Colonic mucosa (tissue), 4 donors: ENCODE measurements around the gene ROBO1. TPM values are rescaled to one million over a fixed set of nuclear protein-coding genes. Genes with fewer than 3 reads are reported as not detected.

Source experiments
- DNase-seq: peaks from one replicate; pipeline ENCODE4 v3.0.0-alpha.2; 2020
- H3K27ac ChIP-seq: fragments of 200-600 bp; one replicate; pipeline ENCODE4 v1.8.0; 2021
- H3K27me3 ChIP-seq: fragments of 200-600 bp; one replicate; pipeline ENCODE4 v1.8.0; 2021
- H3K36me3 ChIP-seq: fragments of 200-600 bp; one replicate; pipeline ENCODE4 v1.8.0; 2021
- H3K4me1 ChIP-seq: fragments of 200-600 bp; one replicate; pipeline ENCODE4 v1.8.0; 2021; ENCODE audit warnings: mild to moderate bottlenecking
- H3K4me3 ChIP-seq: fragments of 200-600 bp; one replicate; pipeline ENCODE4 v1.8.0; 2021
- H3K9ac ChIP-seq, 2 donors: one replicate each; pipeline ENCODE4 v1.7.0; 2013; ENCODE audit warnings: control low read depth in 2 of 2, low read depth in 2 of 2, low read length in 2 of 2
- H3K9me3 ChIP-seq: fragments of 200-600 bp; one replicate; pipeline ENCODE4 v1.8.0; 2021
- CTCF ChIP-seq: fragments of 200-600 bp; IDR thresholded peaks from one replicate; pipeline ENCODE4 v1.8.0; 2022; ENCODE audit warnings: antibody characterized with exemption, mild to moderate bottlenecking
- intact Hi-C: fragments of 100-400 bp; cut with DNase I; formaldehyde crosslinking; loops from one replicate; pipeline ENCODE4 v1.14.1; 2022
- total RNA-seq, 2 donors: library from RNA; stranded (reverse); fragmentation: NEBNext Ultra II Directional in 1 of 2; extraction: Animal tissue kit (Norgen Biotek cat#: 25700) in 1 of 2; gene quantifications; one replicate each; pipeline ENCODE4 v1.2.1, GENCODE V29; 2021
- donor health status: healthy.
- donor health status: DM: no; HTN: no; CAD: no.
- donor health status: DM: no; HTN: no; CAD: no.

ROBO1 gene
- total RNA-seq: 1 to 10 TPM; 8.1 to 9.4 TPM

DNA sequence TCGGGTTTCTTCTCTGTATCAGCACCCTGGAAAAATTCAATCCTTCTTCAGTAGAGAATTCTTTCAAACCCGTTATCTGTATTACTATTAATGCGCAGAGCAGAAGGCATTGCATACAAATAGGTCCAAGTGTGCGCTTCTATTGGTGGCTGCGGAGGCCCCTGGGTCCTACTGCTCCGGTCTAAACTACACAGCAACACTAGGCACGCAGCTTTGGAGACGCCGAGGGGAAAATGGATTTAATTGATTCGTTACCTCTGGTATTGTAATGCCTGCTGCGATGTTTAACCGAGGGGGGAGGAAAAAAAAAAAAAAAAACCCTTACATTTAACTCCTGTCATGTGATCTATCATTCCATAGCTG, at the start of gene ROBO1:
Gene ROBO1 (minus strand): TSS at position 94 of the 363 bp plus-strand sequence.
- TF ChIP-seq CTCF: no peak
- Histone ChIP-seq H3K4me1 (no peaks in the 10 kb centered on the region), H3K9ac (no peak within 1 kb of the TSS), H3K36me3 (no peaks in the 10 kb centered on the region), H3K9me3 (no peaks in the 10 kb centered on the region), H3K27me3 (no peaks in the 10 kb centered on the region), H3K27ac (no peak within 1 kb of the TSS), H3K4me3 (no peak within 1 kb of the TSS)
- no peak for DNase-seq
- intact Hi-C loops: no loop called here

- Histone ChIP-seq H3K4me3 (no peak overlapping the region), H3K4me1 (no peaks in the 10 kb centered on the region), H3K27ac (no peak overlapping the region), H3K36me3 (no peaks in the 10 kb centered on the region), H3K9ac (no peak overlapping the region), H3K9me3 (no peaks in the 10 kb centered on the region), H3K27me3 (no peaks in the 10 kb centered on the region)
- DNase-seq: no peak
- no peak for TF ChIP-seq CTCF
- intact Hi-C loops: no loop called here
Measured at GRCh38 chr3:79817224-79817623, 49.4 kb upstream of the ROBO1 start.

DNA sequence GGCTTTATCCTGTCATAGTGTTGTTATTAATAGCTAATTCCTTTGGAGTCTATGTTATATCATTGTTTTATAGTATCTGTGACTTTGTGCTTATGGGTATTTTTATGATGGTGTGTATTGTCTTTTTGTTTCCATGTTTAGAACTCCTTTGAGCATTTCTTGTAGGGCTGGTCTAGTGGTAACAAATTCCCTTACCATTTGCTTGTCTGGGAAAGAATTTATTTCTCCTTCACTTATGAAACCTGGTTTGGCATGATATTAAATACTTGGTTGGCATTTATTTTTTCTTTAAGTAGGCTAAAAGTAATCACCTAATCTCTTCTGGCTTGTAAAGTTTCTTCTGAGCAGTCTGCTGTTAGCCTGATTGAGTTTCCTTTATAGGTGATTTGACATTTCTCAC, 47.7 kb upstream of the ROBO1 start:
- no peak for TF ChIP-seq CTCF
- intact Hi-C loops: no loop called here
- H3K27me3 ChIP-seq: no peaks in the 10 kb centered on the region
- no peaks in the 10 kb centered on the region for H3K4me1 ChIP-seq
- DNase-seq: no peak
- no peak overlapping the region for H3K9ac ChIP-seq
- no peak overlapping the region for H3K27ac ChIP-seq
- no peaks in the 10 kb centered on the region for H3K9me3 ChIP-seq
- no peaks in the 10 kb centered on the region for H3K36me3 ChIP-seq
- no peak overlapping the region for H3K4me3 ChIP-seq

GRCh38 chr3:79810581-79810980, 42.8 kb upstream of the ROBO1 start:
- TF ChIP-seq CTCF: no peak
- no peak overlapping the region for H3K9ac ChIP-seq
- no peak overlapping the region for H3K27ac ChIP-seq
- H3K4me1 ChIP-seq: no peaks in the 10 kb centered on the region
- H3K4me3 ChIP-seq: no peak overlapping the region
- H3K27me3 ChIP-seq: no peaks in the 10 kb centered on the region
- no peaks in the 10 kb centered on the region for H3K9me3 ChIP-seq
- intact Hi-C loops: no loop called here
- H3K36me3 ChIP-seq: no peaks in the 10 kb centered on the region
- DNase-seq: no peak

DNA sequence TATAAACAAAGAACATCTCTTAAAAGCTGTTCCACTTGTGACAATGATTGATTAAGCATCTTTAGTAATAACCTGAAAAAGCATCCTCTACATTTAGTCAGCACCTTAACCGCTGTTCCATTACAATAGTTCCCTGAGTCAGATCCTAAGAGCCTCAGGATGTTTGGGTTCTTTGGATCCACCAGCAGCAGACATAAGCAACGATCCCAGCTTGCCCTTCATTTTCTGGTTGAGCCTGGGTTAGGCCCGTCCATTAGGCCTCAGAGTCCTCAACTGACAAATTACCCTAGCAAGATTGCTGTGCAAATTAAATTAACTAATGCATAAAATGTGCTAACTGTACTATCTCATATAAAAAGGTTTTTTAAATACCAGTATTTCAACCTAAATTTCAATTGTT, 42.3 kb upstream of the ROBO1 start:
- Histone ChIP-seq H3K36me3 (no peaks in the 10 kb centered on the region), H3K9ac (no peak overlapping the region), H3K4me3 (no peak overlapping the region), H3K4me1 (no peaks in the 10 kb centered on the region), H3K27ac (no peak overlapping the region), H3K27me3 (no peaks in the 10 kb centered on the region), H3K9me3 (no peaks in the 10 kb centered on the region)
- DNase-seq: no peak
- TF ChIP-seq CTCF: no peak
- intact Hi-C loops: no loop called here

- intact Hi-C loops: no loop called here
- Histone ChIP-seq H3K36me3 (no peaks in the 10 kb centered on the region), H3K9me3 (no peaks in the 10 kb centered on the region), H3K4me3 (no peak overlapping the region), H3K27ac (no peak overlapping the region), H3K27me3 (no peaks in the 10 kb centered on the region), H3K9ac (no peak overlapping the region), H3K4me1 (no peaks in the 10 kb centered on the region)
- DNase-seq: no peak
- TF ChIP-seq CTCF: no peak
Measured at GRCh38 chr3:79809106-79809505, 41.3 kb upstream of the ROBO1 start.
